ENCODE measurements around the gene KRAS. TPM values are rescaled to one million over a fixed set of nuclear protein-coding genes. Genes with fewer than 3 reads are reported as not detected.

The KRAS gene
- total and polyA plus RNA-seq, 2 of the 13 experiments (the other 11 are each of a cell fraction or from before 2014, with no cell fraction given), result 6.5 to 9.8 TPM

- peak; percentile 67 for TF ChIP-seq ZGPAT (CRISPR knock-in tag; IDR thresholded peaks at IDR 0.05)
- 0 out of 2 replicates have a peak, but pooled peaks have one; percentile 33 for TF ChIP-seq GTF2F1 (IDR thresholded peaks at IDR 0.05; ENCODE audit: low read length)
- TF ChIP-seq CREB3 (CRISPR knock-in tag; IDR thresholded peaks at IDR 0.05), result no peak
- no peak for TF ChIP-seq KLF9 (CRISPR knock-in tag; IDR thresholded peaks at IDR 0.05; ENCODE audit: low read depth)
- no peak for TF ChIP-seq SMC3 (IDR thresholded peaks at IDR 0.05; ENCODE audit: low read length)
- no peak for TF ChIP-seq PPARG (CRISPR knock-in tag; conservative IDR thresholded peaks at IDR 0.05)
- no peak for TF ChIP-seq ADNP (CRISPR knock-in tag; IDR thresholded peaks at IDR 0.05)
- no peak for TF ChIP-seq CHD4 (IDR thresholded peaks at IDR 0.05; ENCODE audit: borderline replicate concordance, low read length)
- TF ChIP-seq FOXK1 (CRISPR knock-in tag; IDR thresholded peaks at IDR 0.05; ENCODE audit: borderline replicate concordance, low read depth), result 0 out of 2 replicates have a peak, but pooled peaks have one; percentile 39
- no peak for TF ChIP-seq CEBPG (CRISPR knock-in tag; IDR thresholded peaks at IDR 0.05)
- TF ChIP-seq MIER3 (CRISPR knock-in tag; IDR thresholded peaks at IDR 0.05; ENCODE audit: borderline replicate concordance), result peak; percentile 45; the same call in 1 of the 2 replicates
- TF ChIP-seq MEIS2 (CRISPR knock-in tag; IDR thresholded peaks at IDR 0.05), result peak; percentile 66; the same call in 1 of the 2 replicates
- TF ChIP-seq GATAD2A (CRISPR knock-in tag; IDR thresholded peaks at IDR 0.05), result 0 out of 2 replicates have a peak, but pooled peaks have one; percentile 28
- no peak for TF ChIP-seq SNRNP70 (IDR thresholded peaks at IDR 0.05; ENCODE audit: low read depth, low read length)
- TF ChIP-seq ZNF674 (CRISPR knock-in tag; IDR thresholded peaks at IDR 0.05; ENCODE audit: low read depth), result no peak
- TF ChIP-seq ZNF570 (CRISPR knock-in tag; IDR thresholded peaks at IDR 0.05; ENCODE audit: borderline replicate concordance), result no peak
- TF ChIP-seq CENPT (CRISPR knock-in tag; IDR thresholded peaks at IDR 0.05; ENCODE audit: low read depth), result no peak
- peak; percentile 42; the same call in 1 of the 2 replicates for TF ChIP-seq DNMT3B (CRISPR knock-in tag; conservative IDR thresholded peaks at IDR 0.05)
- no peak for TF ChIP-seq CBX1 (IDR thresholded peaks at IDR 0.05; ENCODE audit: low read depth)
- TF ChIP-seq CCAR2 (optimal IDR thresholded peaks at IDR 0.05; ENCODE audit: low read depth, low read length), result no peak
- peak; percentile 58; the same call in 1 of the 2 replicates for TF ChIP-seq ZSCAN22 (CRISPR knock-in tag; IDR thresholded peaks at IDR 0.05)
- TF ChIP-seq NFIC (IDR thresholded peaks at IDR 0.05; ENCODE audit: low read length), result no peak
- no peak for TF ChIP-seq SIX4 (CRISPR knock-in tag; IDR thresholded peaks at IDR 0.05)
- no peak for TF ChIP-seq ZNF235 (CRISPR knock-in tag; IDR thresholded peaks at IDR 0.05; ENCODE audit: borderline replicate concordance)
- no peak for TF ChIP-seq NFE2L2 (IDR thresholded peaks at IDR 0.05; ENCODE audit: low read length)
- TF ChIP-seq HNF4A (CRISPR knock-in tag; IDR thresholded peaks at IDR 0.05), result no peak
- TF ChIP-seq SP140L (CRISPR knock-in tag; IDR thresholded peaks at IDR 0.05; ENCODE audit: borderline replicate concordance), result no peak; the same call in 1 of the 2 replicates
- peak; percentile 54; the same call in 1 of the 2 replicates for TF ChIP-seq PHF21A (CRISPR knock-in tag; IDR thresholded peaks at IDR 0.05)
- no peak for TF ChIP-seq SUZ12 (IDR thresholded peaks at IDR 0.05; ENCODE audit: low read depth, low read length)
Measured at GRCh38 chr12:25195056-25195971, 55.4 kb downstream of the KRAS start, which contains the start of the genes DNAI7 and ETFRF1 (continued).
